Uterus (tissue), 4 donors: ENCODE data around the gene GALNT2. TPM values are rescaled to one million over a fixed set of nuclear protein-coding genes. Genes with fewer than 3 reads are reported as not detected.

Experiments
- DNase-seq, 2 donors: peaks; one replicate each; pipeline ENCODE4 v3.0.0-alpha.2; 2019 to 2020
- H3K27ac ChIP-seq, 2 donors: fragments of 200-600 bp; sonication (generic); 1 replicate in 1 of 2; 2 replicates in 1 of 2; pipeline ENCODE4 v1.5.1; 2016 to 2018
- H3K27me3 ChIP-seq, 2 donors: fragments of 200-600 bp; sonication (generic); one replicate each; pipeline ENCODE4 v1.5.1; 2018 to 2019; ENCODE audit warnings: control low read depth in 1 of 2
- H3K36me3 ChIP-seq, 2 donors: fragments of 200-600 bp; sonication (generic); one replicate each; pipeline ENCODE4 v1.5.1; 2019; ENCODE audit warnings: control low read depth in 1 of 2
- H3K4me1 ChIP-seq, 2 donors: fragments of 200-600 bp; sonication (generic); one replicate each; pipeline ENCODE4 v1.5.1; 2018 to 2019; ENCODE audit warnings: control low read depth in 1 of 2
- H3K4me3 ChIP-seq, 2 donors: fragments of 200-600 bp; sonication (generic); 1 replicate in 1 of 2; 2 replicates in 1 of 2; pipeline ENCODE4 v1.5.1; 2018 to 2019; ENCODE audit warnings: mild to moderate bottlenecking in 1 of 2
- H3K9me3 ChIP-seq, 2 donors: fragments of 200-600 bp; sonication (generic); one replicate each; pipeline ENCODE4 v1.5.1; 2019; ENCODE audit warnings: control low read depth in 1 of 2
- CTCF ChIP-seq, 4 experiments: fragments of 200-600 bp in 2 of 4; fragments of 450-650 bp in 2 of 4; sonication (generic) in 2 of 4; IDR thresholded peaks; one replicate each; pipeline ENCODE4 v1.5.1; 2016 to 2019; ENCODE audit warnings: antibody characterized with exemption in 4 of 4, mild to moderate bottlenecking in 2 of 4, moderate library complexity in 1 of 4
- POLR2A ChIP-seq, 2 donors: fragments of 450-650 bp; IDR thresholded peaks; one replicate each; pipeline ENCODE4 v1.6.1; 2016; ENCODE audit warnings: antibody characterized with exemption in 2 of 2, mild to moderate bottlenecking in 1 of 2, moderate library complexity in 1 of 2
- intact Hi-C: fragments of 100-400 bp; cut with DNase I; formaldehyde crosslinking; loops from one replicate; pipeline ENCODE4 v1.15.1; 2023; ENCODE audit warnings: low total_unique reads
- total RNA-seq, 4 donors: library from RNA; depleted of rRNA in 3 of 4; stranded (reverse); fragments of >200 nt in 3 of 4; gene quantifications; one replicate each; pipeline versions ENCODE4 v1.1.0 to v1.2.4, GENCODE V29; 2014 to 2023
- donor health status: DM: yes; HTN: yes; CAD: no.

The GALNT2 gene
- total RNA-seq, 4 donors from 2014 or later: 13.6 to 51.6 (median 39.6) TPM

- intact Hi-C loops: no loop called here
- H3K4me1 ChIP-seq: no peaks in the 10 kb centered on the region
- no peak overlapping the region for H3K4me3 ChIP-seq
- no peaks in the 10 kb centered on the region for H3K36me3 ChIP-seq
- H3K27me3 ChIP-seq: no peaks in the 10 kb centered on the region
- DNase-seq: no peak
- TF ChIP-seq CTCF (IDR thresholded peaks at IDR 0.05) (no peak), POLR2A (IDR thresholded peaks at IDR 0.05) (no peak)
- H3K9me3 ChIP-seq: no peaks in the 10 kb centered on the region
- H3K27ac ChIP-seq: no peak overlapping the region
These were observed 242.7 kb downstream of the GALNT2 start for GRCh38 chr1:230309646-230310177.

- TF ChIP-seq POLR2A (IDR thresholded peaks at IDR 0.05) (no peak), CTCF (IDR thresholded peaks at IDR 0.05) (peak; percentile 88 to 94 (median 92))
- intact Hi-C loops: no loop called here
- DNase-seq: peak; percentile 78 to 79
These were observed 243.5 kb downstream of the GALNT2 start for GRCh38 chr1:230310381-230311163.

GRCh38 chr1:230312676-230313075 is 245.6 kb downstream of the GALNT2 start:
- intact Hi-C loops: no loop called here
- no peaks in the 10 kb centered on the region for H3K36me3 ChIP-seq
- no peak overlapping the region for H3K27ac ChIP-seq
- no peak for DNase-seq
- H3K9me3 ChIP-seq: no peaks in the 10 kb centered on the region
- H3K27me3 ChIP-seq: no peaks in the 10 kb centered on the region
- no peaks in the 10 kb centered on the region for H3K4me1 ChIP-seq
- H3K4me3 ChIP-seq: no peak overlapping the region
- TF ChIP-seq POLR2A (IDR thresholded peaks at IDR 0.05) (no peak), CTCF (IDR thresholded peaks at IDR 0.05) (no peak)

More at GRCh38 chr1:230310381-230311163, 243.5 kb downstream of the GALNT2 start:
- Histone ChIP-seq H3K27me3 (no peaks in the 10 kb centered on the region), H3K36me3 (no peaks in the 10 kb centered on the region), H3K9me3 (no peaks in the 10 kb centered on the region), H3K4me1 (no peaks in the 10 kb centered on the region), H3K27ac (no peak overlapping the region), H3K4me3 (no peak overlapping the region)

- no peak for DNase-seq
- Histone ChIP-seq H3K9me3 (no peaks in the 10 kb centered on the region), H3K27me3 (no peaks in the 10 kb centered on the region), H3K36me3 (no peaks in the 10 kb centered on the region), H3K4me3 (no peak overlapping the region), H3K4me1 (no peaks in the 10 kb centered on the region), H3K27ac (no peak overlapping the region)
- intact Hi-C loops: no loop called here
- TF ChIP-seq POLR2A (IDR thresholded peaks at IDR 0.05) (no peak), CTCF (IDR thresholded peaks at IDR 0.05) (no peak)
These were observed 246.6 kb downstream of the GALNT2 start for GRCh38 chr1:230313453-230314141.

- no peak overlapping the region for H3K4me3 ChIP-seq
- intact Hi-C loops: no loop called here
- H3K36me3 ChIP-seq: no peaks in the 10 kb centered on the region
- TF ChIP-seq CTCF (IDR thresholded peaks at IDR 0.05): no peak
- TF ChIP-seq POLR2A (IDR thresholded peaks at IDR 0.05): no peak
- no peak overlapping the region for H3K27ac ChIP-seq
- no peaks in the 10 kb centered on the region for H3K9me3 ChIP-seq
- DNase-seq: no peak
- no peaks in the 10 kb centered on the region for H3K27me3 ChIP-seq
- no peaks in the 10 kb centered on the region for H3K4me1 ChIP-seq
These were observed 247.1 kb downstream of the GALNT2 start for GRCh38 chr1:230314142-230314470.
